Measurements from ENCODE around the gene CHCHD3.
"Not testable (repeated sequence)": the region's sequence is repeated elsewhere in the genome, so short reads cannot be mapped to it uniquely, and the experiment has no call there.

Gene CHCHD3

GRCh38 chr7:132972745-132973144 is 109.1 kb downstream of the CHCHD3 start:
- no peak for TF ChIP-seq CTCF (IDR thresholded peaks at IDR 0.05; ENCODE audit: control insufficient read depth, extremely low read depth, insufficient read depth)
- no peak for DNase-seq (ENCODE audit: low read depth)
- no peak overlapping the region for H3K4me3 ChIP-seq (ENCODE audit: low read depth, low read length)

GRCh38 chr7:132970257-132970656 is 111.6 kb downstream of the CHCHD3 start:
- no peak for TF ChIP-seq CTCF (IDR thresholded peaks at IDR 0.05; ENCODE audit: control insufficient read depth, extremely low read depth, insufficient read depth)
- no peak overlapping the region for H3K4me3 ChIP-seq (ENCODE audit: low read depth, low read length)
- DNase-seq (ENCODE audit: low read depth), result no peak

- no peak for TF ChIP-seq CTCF (IDR thresholded peaks at IDR 0.05; ENCODE audit: control insufficient read depth, extremely low read depth, insufficient read depth)
- H3K4me3 ChIP-seq (ENCODE audit: low read depth, low read length), result no peak overlapping the region
- DNase-seq (ENCODE audit: low read depth), result no peak
Observed at GRCh38 chr7:132969520-132969919, 112.4 kb downstream of the CHCHD3 start.

GRCh38 chr7:132967470-132967848 is 114.4 kb downstream of the CHCHD3 start:
- not testable (repeated sequence) for H3K4me3 ChIP-seq (ENCODE audit: low read depth, low read length); DNase-seq (ENCODE audit: low read depth)

- DNase-seq (ENCODE audit: low read depth), result no peak
- H3K4me3 ChIP-seq (ENCODE audit: low read depth, low read length), result no peak overlapping the region
- no peak for TF ChIP-seq CTCF (IDR thresholded peaks at IDR 0.05; ENCODE audit: control insufficient read depth, extremely low read depth, insufficient read depth)
Observed at GRCh38 chr7:132966754-132967469, 115.0 kb downstream of the CHCHD3 start.

- H3K4me3 ChIP-seq (ENCODE audit: low read depth, low read length), result no peak overlapping the region
- no peak for DNase-seq (ENCODE audit: low read depth)
- TF ChIP-seq CTCF (IDR thresholded peaks at IDR 0.05; ENCODE audit: control insufficient read depth, extremely low read depth, insufficient read depth), result no peak
Observed at GRCh38 chr7:132965951-132966350, 115.9 kb downstream of the CHCHD3 start.

- no peak for DNase-seq (ENCODE audit: low read depth)
- no peak overlapping the region for H3K4me3 ChIP-seq (ENCODE audit: low read depth, low read length)
- no peak for TF ChIP-seq CTCF (IDR thresholded peaks at IDR 0.05; ENCODE audit: control insufficient read depth, extremely low read depth, insufficient read depth)
Observed at GRCh38 chr7:132964876-132965275, 117.0 kb downstream of the CHCHD3 start.

Data from LNCaP clone FGC (cell line).